Measurements from ENCODE around the gene PELI3. TPM values are rescaled to one million over a fixed set of nuclear protein-coding genes. Genes with fewer than 3 reads are reported as not detected.

PELI3 gene
- total RNA-seq, 1 donor from 2014 or later: 14.6 TPM

- H3K27me3 Mint-ChIP-seq (ENCODE audit: low read depth): no peaks in the 10 kb centered on the region
- H3K4me1 Mint-ChIP-seq (ENCODE audit: low read depth): peaks cover 3% of the 10 kb centered on the region
- peaks cover 33% of the 10 kb centered on the region for H3K36me3 Mint-ChIP-seq (ENCODE audit: low read depth)
- H3K9me3 Mint-ChIP-seq: no peaks in the 10 kb centered on the region
- H3K4me3 Mint-ChIP-seq (ENCODE audit: low read depth): no peak overlapping the region
- DNase-seq (ENCODE audit: low spot score): no peak
- H3K27ac Mint-ChIP-seq: no peak overlapping the region
- intact Hi-C loops (cut with micrococcal nuclease): no loop called here
Measured at GRCh38 chr11:66505276-66505816, 38.6 kb downstream of the PELI3 start.

- Mint-ChIP-seq H3K27ac (no peak overlapping the region), H3K4me3 (ENCODE audit: low read depth) (no peak overlapping the region), H3K27me3 (ENCODE audit: low read depth) (no peaks in the 10 kb centered on the region), H3K4me1 (ENCODE audit: low read depth) (peaks cover 10% of the 10 kb centered on the region), H3K9me3 (no peaks in the 10 kb centered on the region), H3K36me3 (ENCODE audit: low read depth) (peaks cover 29% of the 10 kb centered on the region)
- intact Hi-C loops (cut with micrococcal nuclease): no loop called here
- DNase-seq (ENCODE audit: low spot score): no peak
Measured at GRCh38 chr11:66509131-66509561, 42.4 kb downstream of the PELI3 start.

- Mint-ChIP-seq H3K36me3 (ENCODE audit: low read depth) (peaks cover 23% of the 10 kb centered on the region), H3K9me3 (no peaks in the 10 kb centered on the region)
- DNase-seq (ENCODE audit: low spot score): peak; percentile 74
Measured at GRCh38 chr11:66510271-66510989, 43.7 kb downstream of the PELI3 start, which contains the start of gene BBS1. TSS of gene BBS1 (plus strand) at chr11:66510635. CDS start at chr11:66510660, 25 bp downstream.

GRCh38 chr11:66510990-66511339 lies 44.3 kb downstream of the PELI3 start:
- DNase-seq (ENCODE audit: low spot score): no peak
- H3K9me3 Mint-ChIP-seq: no peaks in the 10 kb centered on the region
- intact Hi-C loops (cut with micrococcal nuclease): no loop called here
- H3K27ac Mint-ChIP-seq: no peak overlapping the region
- H3K27me3 Mint-ChIP-seq (ENCODE audit: low read depth): no peaks in the 10 kb centered on the region
- H3K4me1 Mint-ChIP-seq (ENCODE audit: low read depth): peaks cover 10% of the 10 kb centered on the region
- peak overlapping the region; percentile 87 for H3K4me3 Mint-ChIP-seq (ENCODE audit: low read depth)
- H3K36me3 Mint-ChIP-seq (ENCODE audit: low read depth): peaks cover 19% of the 10 kb centered on the region

More at GRCh38 chr11:66510271-66510989, 43.7 kb downstream of the PELI3 start, which contains the start of gene BBS1:
- Mint-ChIP-seq H3K27me3 (ENCODE audit: low read depth) (no peaks in the 10 kb centered on the region), H3K4me3 (ENCODE audit: low read depth) (peak within 1 kb of the TSS; percentile 87), H3K27ac (no peak within 1 kb of the TSS), H3K4me1 (ENCODE audit: low read depth) (peaks cover 10% of the 10 kb centered on the region)
- intact Hi-C loops (cut with micrococcal nuclease): no loop called here

- H3K4me3 Mint-ChIP-seq (ENCODE audit: low read depth): no peak overlapping the region
- DNase-seq (ENCODE audit: low spot score): no peak
- peaks cover 13% of the 10 kb centered on the region for H3K36me3 Mint-ChIP-seq (ENCODE audit: low read depth)
- H3K9me3 Mint-ChIP-seq: no peaks in the 10 kb centered on the region
- intact Hi-C loops (cut with micrococcal nuclease): no loop called here
- H3K27ac Mint-ChIP-seq: no peak overlapping the region
- H3K4me1 Mint-ChIP-seq (ENCODE audit: low read depth): no peaks in the 10 kb centered on the region
- no peaks in the 10 kb centered on the region for H3K27me3 Mint-ChIP-seq (ENCODE audit: low read depth)
Measured at GRCh38 chr11:66523611-66524010, 56.9 kb downstream of the PELI3 start.

- H3K4me1 Mint-ChIP-seq (ENCODE audit: low read depth): no peaks in the 10 kb centered on the region
- no peaks in the 10 kb centered on the region for H3K9me3 Mint-ChIP-seq
- no peak overlapping the region for H3K4me3 Mint-ChIP-seq (ENCODE audit: low read depth)
- no peak overlapping the region for H3K27ac Mint-ChIP-seq
- peaks cover 13% of the 10 kb centered on the region for H3K36me3 Mint-ChIP-seq (ENCODE audit: low read depth)
- no peaks in the 10 kb centered on the region for H3K27me3 Mint-ChIP-seq (ENCODE audit: low read depth)
- intact Hi-C loops (cut with micrococcal nuclease): no loop called here
- no peak for DNase-seq (ENCODE audit: low spot score)
Measured at GRCh38 chr11:66524304-66525040, 57.8 kb downstream of the PELI3 start.

Other genes with a start within 250 kb of the PELI3 start
- gene KLC2, start 209.2 kb upstream of the PELI3 start, total RNA-seq: 48.3 and 51.9 TPM in 2 replicates
- 134 and 139 TPM in 2 replicates for gene RAB1B, start 198.3 kb upstream of the PELI3 start, total RNA-seq
- 0.91 and 1.5 TPM in 2 replicates for gene CNIH2, start 188.7 kb upstream of the PELI3 start, total RNA-seq
- 78.9 and 85.2 TPM in 2 replicates for gene YIF1A, start 177.8 kb upstream of the PELI3 start, total RNA-seq
- gene TMEM151A, start 175.0 kb upstream of the PELI3 start, total RNA-seq: not detected in 2 replicates
- not detected in 2 replicates for gene CD248, start 149.9 kb upstream of the PELI3 start, total RNA-seq
- 1.5 and 1.6 TPM in 2 replicates for gene RIN1, start 130.5 kb upstream of the PELI3 start, total RNA-seq
- gene BRMS1, start 121.8 kb upstream of the PELI3 start, total RNA-seq: 45.1 and 46.0 TPM in 2 replicates
- gene B4GAT1, start 119.3 kb upstream of the PELI3 start, total RNA-seq: 10.5 and 11.0 TPM in 2 replicates
- 18.7 and 19.1 TPM in 2 replicates for gene SLC29A2, start 95.1 kb upstream of the PELI3 start, total RNA-seq
- 0.09 and 0.16 TPM in 2 replicates for gene NPAS4, start 45.9 kb upstream of the PELI3 start, total RNA-seq
- 92.9 and 96.1 TPM in 2 replicates for gene MRPL11, start 28.1 kb upstream of the PELI3 start, total RNA-seq
- gene DPP3, start 13.5 kb downstream of the PELI3 start, total RNA-seq: 109 and 119 TPM in 2 replicates
- gene BBS1, start 43.7 kb downstream of the PELI3 start, total RNA-seq: 12.6 and 14.9 TPM in 2 replicates
- gene ZDHHC24, start 79.1 kb downstream of the PELI3 start, total RNA-seq: 14.0 and 14.4 TPM in 2 replicates
- 0.07 and 0.14 TPM in 2 replicates for gene ACTN3, start 80.0 kb downstream of the PELI3 start, total RNA-seq
- 0.73 and 0.85 TPM in 2 replicates for gene CTSF, start 101.7 kb downstream of the PELI3 start, total RNA-seq
- gene CCDC87, start 126.2 kb downstream of the PELI3 start, total RNA-seq: 0.09 and 0.14 TPM in 2 replicates
- gene CCS, start 126.3 kb downstream of the PELI3 start, total RNA-seq: 30.4 and 31.1 TPM in 2 replicates
- 188 and 197 TPM in 2 replicates for gene RBM14, start 149.7 kb downstream of the PELI3 start, total RNA-seq
- 125 and 129 TPM in 2 replicates for gene RBM4, start 171.8 kb downstream of the PELI3 start, total RNA-seq
- 16.5 and 18.4 TPM in 2 replicates for gene RBM4B, start 211.0 kb downstream of the PELI3 start, total RNA-seq

Data from activated T-helper 2 cell treated with anti-CD3 and anti-CD28 coated beads, Interferon-gamma antibody, Interleukin-2, Interleukin-4, amounts not matched to agents 10 μg/mL and 5 μg/mL and 100 μg/mL, durations not matched to agents 14 hours and 24 hours and 36 hours (primary cell).